Neural progenitor cell (in vitro differentiated cells): Measurements from ENCODE around the gene TYW5.

ENCODE experiments used
- CTCF ChIP-seq: fragments of 200-600 bp; sonication (generic); IDR thresholded peaks from 2 replicates; pipeline ENCODE4 v1.5.1; 2017; ENCODE audit warnings: antibody characterized with exemption, mild to moderate bottlenecking
- EZH2 ChIP-seq: fragments of 200-600 bp; sonication (generic); IDR thresholded peaks from 2 replicates; pipeline ENCODE4 v1.6.1; 2017; ENCODE audit warnings: antibody characterized with exemption, mild to moderate bottlenecking, moderate library complexity
- EZH2phosphoT487 ChIP-seq: fragments of 200-600 bp; sonication (generic); IDR thresholded peaks from 2 replicates; pipeline ENCODE4 v1.6.1; 2017; ENCODE audit warnings: antibody characterized with exemption

DNA sequence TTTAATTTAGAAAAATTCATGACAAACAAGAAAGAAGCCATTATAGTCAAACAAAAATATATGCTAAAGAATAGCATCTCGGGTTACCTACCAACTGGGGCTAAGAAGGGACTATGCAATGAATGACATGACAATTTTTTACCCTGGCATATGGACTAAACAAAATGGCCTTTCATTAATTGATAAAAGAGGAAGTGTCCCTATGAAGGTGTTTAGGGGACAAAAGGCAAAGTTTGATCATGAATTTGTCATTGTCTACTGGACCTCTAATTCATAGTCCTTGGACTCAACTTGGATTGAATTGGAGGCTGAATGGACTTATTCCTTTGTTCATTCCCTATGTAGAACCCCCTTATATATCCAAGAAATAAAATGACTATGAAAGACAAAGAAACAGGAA, 12.8 kb upstream of the TYW5 start:
- no peak for TF ChIP-seq CTCF
- TF ChIP-seq EZH2, result no peak
- TF ChIP-seq EZH2phosphoT487, result no peak
